ENCODE data around the gene FGFR1OP2.
A peak's percentile ranks its signal among the peaks of the same experiment; 100 is the strongest.
"Not testable (repeated sequence)": the region's sequence is repeated elsewhere in the genome, so short reads cannot be mapped to it uniquely, and the experiment has no call there.

Gene FGFR1OP2

GRCh38 chr12:26937863-26938700 is at the start of gene FGFR1OP2, which contains the start of gene INTS13:
Gene FGFR1OP2, plus strand, starts transcription at chr12:26938470. Its CDS starts 15,689 bp downstream, at chr12:26954159.
Gene INTS13, minus strand, starts transcription at chr12:26937981. Its CDS starts 1,178 bp downstream, at chr12:26936803.
- DNase-seq: peak; percentile 97

- DNase-seq: no peak
These were observed 47.5 kb upstream of the FGFR1OP2 start for GRCh38 chr12:26890784-26891183.

GRCh38 chr12:26891704-26892103 is 46.6 kb upstream of the FGFR1OP2 start:
- DNase-seq: no peak

GRCh38 chr12:26895672-26896071 is 42.6 kb upstream of the FGFR1OP2 start:
- DNase-seq: no peak

- DNase-seq: no peak
These were observed 41.4 kb upstream of the FGFR1OP2 start for GRCh38 chr12:26896913-26897312.

GRCh38 chr12:26903396-26903795 is 34.9 kb upstream of the FGFR1OP2 start:
- not testable (repeated sequence) for DNase-seq

GRCh38 chr12:26906024-26906423 is 32.2 kb upstream of the FGFR1OP2 start:
- no peak for DNase-seq

GRCh38 chr12:26906704-26907103 is 31.6 kb upstream of the FGFR1OP2 start:
- no peak for DNase-seq

- no peak for DNase-seq
These were observed 19.7 kb upstream of the FGFR1OP2 start for GRCh38 chr12:26918321-26919215.

GRCh38 chr12:26919216-26919555 is 19.1 kb upstream of the FGFR1OP2 start:
- DNase-seq: no peak

GRCh38 chr12:26921886-26922285 is 16.4 kb upstream of the FGFR1OP2 start:
- DNase-seq: no peak

- DNase-seq: no peak
These were observed 9.6 kb upstream of the FGFR1OP2 start for GRCh38 chr12:26928661-26929060.

GRCh38 chr12:26929590-26929989 is 8.7 kb upstream of the FGFR1OP2 start:
- no peak for DNase-seq

- DNase-seq: no peak
These were observed 2.5 kb upstream of the FGFR1OP2 start for GRCh38 chr12:26935636-26936378.

- no peak for DNase-seq
These were observed 1.5 kb upstream of the FGFR1OP2 start for GRCh38 chr12:26936559-26937442.

GRCh38 chr12:26937443-26937862 is 817 bp upstream of the FGFR1OP2 start:
- no peak for DNase-seq

- no peak for DNase-seq
These were observed 412 bp downstream of the FGFR1OP2 start for GRCh38 chr12:26938701-26939062.

- no peak for DNase-seq
These were observed 1.0 kb downstream of the FGFR1OP2 start for GRCh38 chr12:26939192-26939832.

- no peak for DNase-seq
These were observed 1.7 kb downstream of the FGFR1OP2 start for GRCh38 chr12:26939953-26940352.

GRCh38 chr12:26940516-26941214 is 2.4 kb downstream of the FGFR1OP2 start:
- DNase-seq: peak; percentile 19

- no peak for DNase-seq
These were observed 2.9 kb downstream of the FGFR1OP2 start for GRCh38 chr12:26941215-26941594.
